GM18858 (cell line): ENCODE results near the gene EP400.
"Not testable (repeated sequence)": the region's sequence is repeated elsewhere in the genome, so short reads cannot be mapped to it uniquely, and the experiment has no call there.

ENCODE experiments used
- ATAC-seq: cut with Tn5 transposase; IDR thresholded peaks from one replicate; pipeline ENCODE4 v1.9.1; 2021; ENCODE audit not compliant: unreplicated experiment

The EP400 gene

DNA sequence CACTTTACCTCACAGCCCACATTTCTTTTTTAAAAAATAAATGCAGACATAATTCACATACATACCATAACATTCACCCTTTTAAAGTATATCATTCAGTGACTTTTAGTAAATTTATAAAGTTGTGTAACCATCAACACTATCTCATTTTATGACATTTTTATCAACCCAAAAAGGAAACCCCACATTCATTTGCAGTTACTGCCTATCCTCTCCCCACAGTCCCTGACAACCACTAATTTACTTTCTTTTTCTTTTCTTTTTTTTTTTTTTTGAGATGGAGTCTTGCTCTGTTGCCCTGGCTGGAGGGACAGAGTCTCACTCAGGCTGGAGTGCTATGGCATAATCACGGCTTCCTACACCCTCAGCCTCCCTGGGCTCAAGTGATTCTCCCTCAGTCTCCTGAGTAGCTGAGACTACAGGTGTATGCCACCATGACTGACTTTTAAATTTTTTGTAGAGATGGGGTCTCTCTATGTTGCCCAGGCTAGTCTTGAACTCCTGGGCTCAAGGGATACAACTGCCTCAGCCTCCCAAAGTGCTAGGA is 1.5 kb upstream of the EP400 start:
- ATAC-seq: no peak

- ATAC-seq: not testable (repeated sequence)
Measured at GRCh38 chr12:131948713-131949430, 870 bp upstream of the EP400 start.

DNA sequence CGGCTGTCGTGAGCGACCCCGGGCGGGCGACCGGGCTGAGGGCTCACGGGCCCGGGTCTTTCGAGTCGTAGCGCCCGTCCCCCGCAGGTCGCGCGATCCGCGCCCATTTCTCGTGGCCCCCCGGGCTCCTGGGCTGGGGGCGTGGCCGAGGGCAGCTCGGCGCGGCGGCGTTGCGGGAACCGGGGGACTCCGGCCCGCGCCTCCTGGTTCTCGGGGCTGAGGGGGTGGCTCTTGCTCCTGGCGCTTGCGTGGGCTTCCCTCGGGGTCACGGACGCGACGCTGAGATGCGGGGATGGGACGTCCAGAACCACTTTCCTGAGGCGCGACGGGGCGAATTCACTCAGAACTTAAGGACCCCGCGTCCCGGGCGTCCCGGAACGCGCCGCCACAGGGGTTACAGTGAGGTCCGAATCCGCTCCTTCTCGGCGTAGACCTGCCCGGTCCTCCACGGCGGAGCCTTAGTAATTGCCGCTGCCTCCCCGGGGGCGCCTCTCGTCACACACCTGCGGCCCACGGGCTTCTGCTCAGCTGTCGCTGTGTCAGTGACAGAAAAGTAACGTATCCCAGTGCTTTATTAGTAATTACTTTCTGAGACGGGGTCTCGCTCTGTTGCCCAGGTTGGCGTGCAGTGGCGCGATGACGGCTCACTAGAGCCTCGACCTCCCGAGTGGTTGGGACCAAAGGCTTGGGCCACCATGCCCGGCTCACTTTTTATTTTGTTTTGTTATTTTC is 606 bp downstream of the EP400 start:
- peak; percentile 16 for ATAC-seq

- not testable (repeated sequence) for ATAC-seq
Measured at GRCh38 chr12:131953810-131954209, 4.1 kb downstream of the EP400 start.

GRCh38 chr12:131954460-131954859 is 4.7 kb downstream of the EP400 start:
- not testable (repeated sequence) for ATAC-seq

DNA sequence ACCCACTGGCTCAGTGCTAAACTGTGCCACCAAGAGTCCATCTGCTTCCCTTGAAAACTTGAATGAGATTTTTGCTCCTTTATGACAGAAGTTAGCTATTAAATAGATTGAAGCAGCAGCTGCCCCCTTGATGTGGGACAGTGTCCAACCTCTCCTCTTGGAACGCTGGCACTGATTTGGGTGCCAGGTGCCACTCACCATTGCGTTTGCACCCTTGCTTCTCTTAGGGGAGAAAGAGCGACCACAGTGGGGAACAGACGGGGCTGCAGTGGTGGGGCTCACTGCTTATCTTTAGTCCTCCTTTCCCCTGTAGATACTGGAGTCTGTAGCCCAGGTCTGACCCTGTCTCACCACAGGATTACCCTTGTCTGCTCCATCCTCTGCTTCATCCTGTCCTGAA is 9.4 kb downstream of the EP400 start:
- ATAC-seq: no peak

GRCh38 chr12:131959641-131960589 is 10.2 kb downstream of the EP400 start:
- ATAC-seq: no peak

GRCh38 chr12:131960590-131961325 is 11.0 kb downstream of the EP400 start:
- ATAC-seq: not testable (repeated sequence)

DNA sequence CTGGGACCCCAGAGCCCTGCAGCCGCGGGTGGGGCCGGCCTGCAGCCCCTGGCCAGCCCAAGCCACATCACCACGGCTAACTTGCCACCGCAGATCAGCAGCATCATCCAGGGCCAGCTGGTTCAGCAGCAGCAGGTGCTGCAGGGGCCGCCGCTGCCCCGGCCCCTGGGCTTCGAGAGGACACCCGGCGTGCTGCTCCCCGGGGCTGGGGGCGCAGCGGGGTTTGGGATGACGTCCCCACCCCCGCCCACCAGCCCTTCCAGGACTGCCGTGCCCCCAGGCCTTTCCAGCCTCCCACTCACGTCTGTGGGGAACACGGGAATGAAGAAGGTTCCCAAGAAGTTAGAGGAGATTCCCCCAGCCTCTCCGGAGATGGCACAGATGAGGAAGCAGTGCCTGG is 11.6 kb downstream of the EP400 start:
- ATAC-seq: not testable (repeated sequence)

- ATAC-seq: no peak
Measured at GRCh38 chr12:131962069-131962468, 12.3 kb downstream of the EP400 start.

DNA sequence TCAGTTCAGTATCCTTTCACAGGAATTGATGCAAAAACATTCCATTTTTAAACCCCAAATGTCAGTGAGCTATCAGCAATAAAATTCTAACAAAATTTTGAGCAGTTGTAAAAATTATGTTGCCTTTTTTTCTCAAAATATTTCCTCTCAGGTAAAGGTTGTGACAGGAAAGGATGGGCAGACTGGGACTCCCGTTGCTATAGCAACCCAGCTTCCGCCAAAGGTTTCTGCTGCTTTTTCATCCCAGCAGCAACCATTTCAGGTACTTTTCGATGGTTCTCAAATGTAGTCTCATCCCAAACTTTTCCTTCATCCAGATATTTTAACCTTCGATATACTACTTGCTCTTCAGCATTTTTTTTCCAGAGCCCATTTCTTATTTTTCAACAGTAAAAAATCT is 13.6 kb downstream of the EP400 start:
- ATAC-seq: no peak

DNA sequence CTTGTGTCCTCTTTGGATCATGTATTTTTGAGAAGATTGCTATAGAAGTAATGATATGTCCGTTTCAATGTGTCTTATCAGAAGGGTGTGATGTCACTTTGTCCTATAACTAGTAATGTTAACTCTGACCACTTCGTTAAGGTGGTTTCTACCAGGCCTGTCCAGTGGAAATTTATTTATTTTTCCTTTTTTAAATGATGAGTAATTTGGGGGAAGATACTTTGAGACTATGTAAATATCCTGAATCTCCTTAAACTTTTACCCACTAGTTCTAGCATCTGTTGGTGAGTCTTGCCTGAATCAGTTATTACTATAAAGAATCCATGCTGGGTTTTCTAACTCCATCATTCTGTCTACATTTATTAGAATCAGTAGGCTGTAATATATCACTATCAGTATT is 15.3 kb downstream of the EP400 start:
- no peak for ATAC-seq

GRCh38 chr12:131971226-131971625 is 21.5 kb downstream of the EP400 start:
- ATAC-seq: no peak

DNA sequence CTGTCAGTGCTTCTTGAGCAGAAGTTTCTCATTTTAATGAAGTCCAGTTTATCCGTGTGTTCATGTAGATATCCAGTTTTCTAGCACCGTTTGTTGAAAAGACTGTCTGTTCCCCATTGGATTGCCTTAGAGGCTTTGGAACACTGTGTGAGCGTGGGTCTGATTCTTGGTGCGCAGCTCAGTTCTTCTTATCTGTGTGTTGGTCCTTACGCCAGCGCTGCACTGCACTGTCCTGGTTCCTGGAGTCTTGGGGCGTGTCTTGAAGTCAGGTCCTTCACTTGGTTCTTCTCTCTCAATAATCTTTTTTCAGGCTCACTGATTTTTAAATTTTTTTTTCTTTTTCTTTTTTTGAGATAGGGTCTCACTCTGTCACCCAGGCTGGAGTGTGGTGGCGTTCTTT is 25.5 kb downstream of the EP400 start:
- no peak for ATAC-seq

DNA sequence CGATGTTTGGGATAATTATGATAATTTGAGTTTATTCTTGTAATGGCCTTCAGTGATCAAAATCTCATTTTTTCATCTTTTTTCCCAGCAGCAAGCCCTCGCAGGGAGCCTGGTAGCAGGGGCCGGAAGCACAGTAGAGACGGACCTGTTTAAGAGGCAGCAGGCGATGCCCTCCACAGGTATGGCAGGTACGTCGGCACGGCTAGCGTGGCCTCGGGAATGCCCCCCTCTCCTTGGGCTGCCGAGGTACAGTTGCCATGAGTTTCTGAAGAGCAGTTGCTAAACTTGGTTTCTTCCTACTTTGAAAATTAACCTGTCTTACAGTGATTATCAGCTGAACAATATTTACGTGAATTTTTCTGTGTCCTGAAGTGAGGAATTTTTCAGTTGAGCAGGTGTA is 29.9 kb downstream of the EP400 start:
- ATAC-seq: no peak

DNA sequence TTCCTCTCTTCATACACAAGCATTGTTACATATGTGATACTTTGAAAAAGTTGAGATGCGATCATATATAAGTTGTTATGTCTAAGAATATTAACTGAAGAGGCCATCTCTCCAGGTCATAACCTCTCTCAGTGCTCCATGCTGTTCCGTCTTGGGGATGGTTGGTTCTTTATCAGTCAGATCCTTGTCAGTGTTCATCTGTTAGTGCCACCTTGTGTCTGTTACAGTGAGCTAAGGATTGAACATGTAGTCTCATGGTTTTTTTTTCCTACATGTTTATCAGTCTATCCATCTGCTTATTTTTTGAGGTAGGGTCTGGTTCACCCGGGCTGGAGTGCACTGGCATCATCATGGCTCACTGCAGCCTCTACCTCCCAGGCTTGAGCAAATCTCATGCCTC is 30.5 kb downstream of the EP400 start:
- ATAC-seq: no peak

DNA sequence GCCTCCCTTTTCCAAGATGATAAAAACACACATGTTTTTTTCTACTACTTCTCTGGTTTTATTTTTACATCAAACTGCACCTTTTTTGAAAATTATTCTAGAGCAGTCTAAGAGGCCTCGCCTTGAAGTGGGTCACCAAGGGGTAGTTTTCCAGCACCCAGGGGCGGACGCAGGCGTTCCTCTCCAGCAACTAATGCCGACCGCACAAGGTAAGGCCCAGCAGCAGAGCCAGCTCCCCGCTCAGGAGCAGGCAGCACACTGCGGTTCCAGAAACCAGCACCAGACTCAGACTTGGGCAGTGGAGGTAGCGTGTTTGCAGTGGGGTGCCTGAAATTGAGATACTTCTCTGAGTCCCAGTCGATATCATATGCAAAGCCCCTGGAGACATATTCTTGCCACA is 31.6 kb downstream of the EP400 start:
- no peak for ATAC-seq

DNA sequence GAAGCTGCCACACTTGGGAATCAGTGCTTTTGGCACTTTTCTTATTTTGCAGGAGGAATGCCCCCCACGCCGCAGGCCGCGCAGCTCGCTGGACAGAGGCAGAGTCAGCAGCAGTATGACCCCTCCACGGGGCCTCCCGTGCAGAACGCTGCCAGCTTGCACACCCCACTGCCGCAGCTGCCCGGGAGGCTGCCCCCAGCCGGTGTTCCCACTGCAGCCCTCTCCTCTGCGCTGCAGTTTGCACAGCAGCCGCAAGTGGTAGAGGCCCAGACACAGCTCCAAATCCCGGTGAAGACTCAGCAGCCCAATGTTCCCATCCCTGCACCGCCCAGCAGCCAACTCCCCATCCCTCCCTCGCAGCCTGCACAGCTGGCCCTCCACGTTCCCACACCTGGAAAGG is 32.3 kb downstream of the EP400 start:
- ATAC-seq: no peak

DNA sequence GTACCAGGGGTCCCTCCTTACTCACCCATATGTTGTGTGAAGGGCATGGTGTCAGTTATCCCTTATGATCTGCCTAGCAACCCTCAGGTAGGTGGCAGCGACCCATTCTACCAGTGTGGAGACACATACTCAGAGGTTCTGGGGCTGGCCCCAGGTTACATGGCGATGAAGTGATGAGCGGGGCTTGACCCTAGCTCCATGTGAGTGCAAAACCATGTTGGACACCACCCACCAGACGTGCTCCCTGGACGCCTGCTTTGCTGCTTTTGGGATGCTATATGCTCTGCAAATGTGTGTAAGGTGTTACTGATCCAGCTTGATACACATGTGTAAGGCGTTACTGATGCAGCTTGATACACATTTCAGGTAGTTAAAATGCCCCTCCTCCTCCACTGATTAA is 33.3 kb downstream of the EP400 start:
- no peak for ATAC-seq

DNA sequence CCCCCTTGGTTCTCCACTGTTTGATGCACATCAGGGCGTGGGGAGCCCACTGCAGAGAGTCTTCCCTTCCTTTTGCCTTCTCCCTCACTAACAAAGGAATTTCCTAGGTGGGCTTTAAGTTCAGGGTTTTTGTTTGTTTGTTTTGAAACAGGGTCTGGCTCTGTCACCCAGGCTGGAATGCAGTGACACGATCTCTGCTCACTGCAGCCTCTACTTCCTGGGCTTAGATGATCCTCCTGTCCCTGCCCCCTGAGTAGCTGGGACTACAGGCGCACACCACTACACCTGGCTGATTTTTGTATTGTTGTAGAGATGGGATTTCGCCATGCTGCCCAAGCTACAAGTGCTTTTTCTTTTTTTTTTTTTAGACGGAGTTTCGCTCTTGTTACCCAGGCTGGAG is 33.8 kb downstream of the EP400 start:
- no peak for ATAC-seq

- ATAC-seq: no peak
Measured at GRCh38 chr12:131984334-131984733, 34.6 kb downstream of the EP400 start.
